Liver (tissue), 3 donors: ENCODE measurements around the gene PCTP.

Experiments used
- ATF3 ChIP-seq: IDR thresholded peaks from 2 replicates; pipeline ENCODE4 v1.6.1; 2016; ENCODE audit warnings: antibody characterized with exemption
- CTCF ChIP-seq: fragments of 150-350 bp; IDR thresholded peaks from 2 replicates; pipeline ENCODE4 v1.5.1; 2017; ENCODE audit warnings: improper control_type of control experiment, low read depth, low read length; ENCODE audit not compliant: missing input control
- GABPA ChIP-seq, 2 donors: IDR thresholded peaks in 1 of 2; conservative IDR thresholded peaks in 1 of 2; 2 replicates each; pipeline ENCODE4 v1.6.1; 2016; ENCODE audit warnings: antibody characterized with exemption in 2 of 2, mild to moderate bottlenecking in 1 of 2, moderate library complexity in 1 of 2
- JUND ChIP-seq, 2 donors: IDR thresholded peaks; 2 replicates each; pipeline ENCODE4 v1.6.1; 2016; ENCODE audit warnings: antibody characterized with exemption in 2 of 2
- MAX ChIP-seq: IDR thresholded peaks from 2 replicates; pipeline ENCODE4 v1.6.1; 2016; ENCODE audit warnings: antibody characterized with exemption
- RAD21 ChIP-seq, 2 donors: IDR thresholded peaks; 2 replicates each; pipeline ENCODE4 v1.6.1; 2016; ENCODE audit warnings: antibody characterized with exemption in 2 of 2, mild to moderate bottlenecking in 2 of 2
- REST ChIP-seq: IDR thresholded peaks from 2 replicates; pipeline ENCODE4 v1.6.1; 2016; ENCODE audit warnings: antibody characterized with exemption, mild to moderate bottlenecking
- YY1 ChIP-seq: IDR thresholded peaks from 2 replicates; pipeline ENCODE4 v1.6.1; 2016; ENCODE audit warnings: antibody characterized with exemption, mild to moderate bottlenecking
- ZBTB33 ChIP-seq: IDR thresholded peaks from 2 replicates; pipeline ENCODE4 v1.6.1; 2016; ENCODE audit warnings: antibody characterized with exemption
- donor health status: healthy.
- donor health status: healthy.

- no peak for TF ChIP-seq CTCF
- no peak for TF ChIP-seq GABPA (IDR thresholded peaks at IDR 0.05 in 1 of 2, conservative IDR thresholded peaks at IDR 0.05 in 1 of 2)
- TF ChIP-seq RAD21 (IDR thresholded peaks at IDR 0.05), result no peak
- TF ChIP-seq YY1, result no peak
- no peak for TF ChIP-seq MAX
- no peak for TF ChIP-seq JUND (IDR thresholded peaks at IDR 0.05)
- no peak for TF ChIP-seq REST
- no peak for TF ChIP-seq ATF3
- TF ChIP-seq ZBTB33, result no peak
Measured at GRCh38 chr17:55778389-55779118, 27.7 kb downstream of the PCTP start.
